ENCODE measurements around the gene CNDP2. TPM values are rescaled to one million over a fixed set of nuclear protein-coding genes. Genes with fewer than 3 reads are reported as not detected.

Gene CNDP2
- total and polyA plus RNA-seq, 2 donors from 2014 or later: 499 to 740 TPM

DNA sequence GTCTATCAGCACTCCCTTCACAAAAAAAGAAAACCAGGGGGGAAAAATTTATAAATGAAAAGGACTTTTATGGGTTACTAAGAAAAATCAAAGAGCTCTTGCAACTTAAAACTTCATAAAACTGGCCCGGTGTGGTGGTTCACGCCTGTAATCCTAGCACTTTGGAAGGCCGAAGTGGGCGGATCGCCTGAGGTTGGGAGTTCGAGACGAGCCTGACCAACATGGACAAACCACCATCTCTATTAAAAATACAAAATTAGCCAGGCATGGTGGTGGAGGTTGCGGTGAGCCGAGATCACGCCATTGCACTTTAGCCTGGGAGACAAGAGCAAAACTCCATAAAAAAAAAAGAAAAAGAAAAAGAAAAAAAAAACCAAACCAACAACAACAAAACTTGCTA lies 40.8 kb upstream of the CNDP2 start:
- Histone ChIP-seq H3K9ac (ENCODE audit: low read length in 3 of 3) (no peak overlapping the region), H3K4me1 (ENCODE audit: control insufficient read depth in 2 of 3, insufficient read depth in 2 of 3, low read depth in 1 of 3, low read length in 3 of 3) (peaks cover 0 to 2% (median 0%) of the 10 kb centered on the region in 3 donors)

DNA sequence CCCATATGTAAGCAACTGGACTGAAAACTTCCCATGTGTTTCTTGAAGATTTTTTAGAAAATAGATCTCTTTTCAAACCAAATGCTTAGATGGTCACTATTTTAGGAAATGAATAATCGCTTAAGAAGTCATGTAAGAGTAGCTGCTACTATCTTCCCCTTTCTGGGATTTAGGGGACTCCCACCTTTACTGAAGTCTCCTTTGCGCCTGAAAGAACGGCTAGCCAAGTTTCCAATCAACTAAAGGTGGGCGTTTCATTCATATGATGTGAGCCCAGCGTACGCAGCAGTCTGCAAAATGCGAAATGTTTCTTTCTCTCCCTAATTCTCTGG lies 40.2 kb upstream of the CNDP2 start:
- Histone ChIP-seq H3K27ac (ENCODE audit: low read depth in 2 of 2, low read length in 2 of 2) (no peak overlapping the region), H3K9me3 (ENCODE audit: control insufficient read depth in 2 of 3, insufficient read depth in 1 of 3, low read length in 3 of 3) (no peaks in the 10 kb centered on the region), H3K27me3 (ENCODE audit: control insufficient read depth, insufficient read depth, low read length) (peaks cover 9% of the 10 kb centered on the region), H3K36me3 (ENCODE audit: control insufficient read depth in 2 of 3, insufficient read depth in 3 of 3, low read length in 3 of 3) (no peaks in the 10 kb centered on the region), H3K4me1 (ENCODE audit: control insufficient read depth in 2 of 3, insufficient read depth in 2 of 3, low read depth in 1 of 3, low read length in 3 of 3) (peaks cover 0 to 2% (median 0%) of the 10 kb centered on the region in 3 donors), H3K4me3 (ENCODE audit: low read length in 3 of 3) (peak overlapping the region in 1 of 3 donors; percentile 29), H3K9ac (ENCODE audit: low read length in 3 of 3) (no peak overlapping the region)
- FAIRE-seq: no peak
- TF ChIP-seq, protein P1, sequence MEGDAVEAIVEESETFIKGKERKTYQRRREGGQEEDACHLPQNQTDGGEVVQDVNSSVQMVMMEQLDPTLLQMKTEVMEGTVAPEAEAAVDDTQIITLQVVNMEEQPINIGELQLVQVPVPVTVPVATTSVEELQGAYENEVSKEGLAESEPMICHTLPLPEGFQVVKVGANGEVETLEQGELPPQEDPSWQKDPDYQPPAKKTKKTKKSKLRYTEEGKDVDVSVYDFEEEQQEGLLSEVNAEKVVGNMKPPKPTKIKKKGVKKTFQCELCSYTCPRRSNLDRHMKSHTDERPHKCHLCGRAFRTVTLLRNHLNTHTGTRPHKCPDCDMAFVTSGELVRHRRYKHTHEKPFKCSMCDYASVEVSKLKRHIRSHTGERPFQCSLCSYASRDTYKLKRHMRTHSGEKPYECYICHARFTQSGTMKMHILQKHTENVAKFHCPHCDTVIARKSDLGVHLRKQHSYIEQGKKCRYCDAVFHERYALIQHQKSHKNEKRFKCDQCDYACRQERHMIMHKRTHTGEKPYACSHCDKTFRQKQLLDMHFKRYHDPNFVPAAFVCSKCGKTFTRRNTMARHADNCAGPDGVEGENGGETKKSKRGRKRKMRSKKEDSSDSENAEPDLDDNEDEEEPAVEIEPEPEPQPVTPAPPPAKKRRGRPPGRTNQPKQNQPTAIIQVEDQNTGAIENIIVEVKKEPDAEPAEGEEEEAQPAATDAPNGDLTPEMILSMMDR (IDR thresholded peaks at IDR 0.05; ENCODE audit: borderline replicate concordance, extremely low read depth, insufficient read depth): no peak
- no peak for DNase-seq
- intact Hi-C loops (cut with DNase I): no loop called here

More for the DNA sequence above, 40.8 kb upstream of the CNDP2 start:
- Histone ChIP-seq H3K4me3 (ENCODE audit: low read length in 3 of 3) (no peak overlapping the region), H3K27me3 (ENCODE audit: control insufficient read depth, insufficient read depth, low read length) (peaks cover 9% of the 10 kb centered on the region), H3K9me3 (ENCODE audit: control insufficient read depth in 2 of 3, insufficient read depth in 1 of 3, low read length in 3 of 3) (no peaks in the 10 kb centered on the region), H3K27ac (ENCODE audit: low read depth in 2 of 2, low read length in 2 of 2) (no peak overlapping the region), H3K36me3 (ENCODE audit: control insufficient read depth in 2 of 3, insufficient read depth in 3 of 3, low read length in 3 of 3) (no peaks in the 10 kb centered on the region)
- DNase-seq (no peak), FAIRE-seq (no peak)
- TF ChIP-seq, protein P1 (IDR thresholded peaks at IDR 0.05; ENCODE audit: borderline replicate concordance, extremely low read depth, insufficient read depth): no peak
- intact Hi-C loops (cut with DNase I): no loop called here

DNA sequence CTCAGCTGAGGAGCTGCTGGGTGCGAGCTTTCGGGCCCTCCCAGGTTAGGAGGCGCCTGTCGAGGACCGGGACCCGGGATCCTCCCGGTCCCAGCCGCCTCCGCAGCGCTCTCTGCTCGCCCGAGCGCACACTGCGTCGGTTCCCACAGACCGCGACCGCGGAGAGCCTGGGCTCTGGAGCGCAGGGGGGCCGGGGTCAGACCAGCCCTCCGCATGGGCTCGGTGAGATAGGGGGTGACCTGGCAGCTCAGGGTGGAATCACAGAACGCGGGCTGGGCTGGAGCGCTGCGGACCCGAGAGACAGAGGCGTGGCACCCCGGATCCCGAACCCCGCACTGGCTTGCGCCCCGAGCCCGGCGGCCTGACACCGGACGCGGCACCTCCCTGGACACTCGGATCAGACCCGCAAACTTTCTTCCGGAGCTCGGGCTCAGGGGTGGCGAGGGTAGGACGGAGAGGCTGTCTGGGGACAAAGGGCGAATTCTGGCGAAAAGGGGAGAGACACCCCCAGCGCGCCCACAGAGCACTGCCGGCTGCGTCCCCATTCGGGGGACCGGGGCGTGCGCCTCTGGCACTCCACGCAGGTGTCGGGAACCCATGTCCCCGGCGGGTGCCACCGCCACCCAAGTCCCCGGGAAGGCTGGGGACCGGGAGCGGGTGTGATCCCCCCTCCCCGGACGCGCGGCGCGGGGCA lies 39.7 kb upstream of the CNDP2 start:
- Histone ChIP-seq H3K4me3 (ENCODE audit: low read length in 3 of 3) (peak overlapping the region in 1 of 3 donors; percentile 29), H3K36me3 (ENCODE audit: control insufficient read depth in 2 of 3, insufficient read depth in 3 of 3, low read length in 3 of 3) (no peaks in the 10 kb centered on the region), H3K9ac (ENCODE audit: low read length in 3 of 3) (no peak overlapping the region), H3K27ac (ENCODE audit: low read depth in 2 of 2, low read length in 2 of 2) (no peak overlapping the region), H3K4me1 (ENCODE audit: control insufficient read depth in 2 of 3, insufficient read depth in 2 of 3, low read depth in 1 of 3, low read length in 3 of 3) (peaks cover 0 to 2% (median 0%) of the 10 kb centered on the region in 3 donors), H3K27me3 (ENCODE audit: control insufficient read depth, insufficient read depth, low read length) (peaks cover 9% of the 10 kb centered on the region), H3K9me3 (ENCODE audit: control insufficient read depth in 2 of 3, insufficient read depth in 1 of 3, low read length in 3 of 3) (no peaks in the 10 kb centered on the region)
- TF ChIP-seq, protein P1 (IDR thresholded peaks at IDR 0.05; ENCODE audit: borderline replicate concordance, extremely low read depth, insufficient read depth): no peak
- FAIRE-seq: no peak
- intact Hi-C loops (cut with DNase I): no loop called here
- peak in 2 of 5 donors; percentile 48 to 52 for DNase-seq

All from kidney (tissue), 14 donors.